Dedifferentiated amniotic fluid mesenchymal stem cell (primary cell): Measurements from ENCODE around the gene MACO1.
"Not testable (repeated sequence)": the region's sequence is repeated elsewhere in the genome, so short reads cannot be mapped to it uniquely, and the experiment has no call there.

ENCODE experiments used
- DNase-seq: peaks from one replicate; pipeline ENCODE4 v3.0.0-alpha.2; 2016; ENCODE audit errors: extremely low spot score

MACO1 gene

DNA sequence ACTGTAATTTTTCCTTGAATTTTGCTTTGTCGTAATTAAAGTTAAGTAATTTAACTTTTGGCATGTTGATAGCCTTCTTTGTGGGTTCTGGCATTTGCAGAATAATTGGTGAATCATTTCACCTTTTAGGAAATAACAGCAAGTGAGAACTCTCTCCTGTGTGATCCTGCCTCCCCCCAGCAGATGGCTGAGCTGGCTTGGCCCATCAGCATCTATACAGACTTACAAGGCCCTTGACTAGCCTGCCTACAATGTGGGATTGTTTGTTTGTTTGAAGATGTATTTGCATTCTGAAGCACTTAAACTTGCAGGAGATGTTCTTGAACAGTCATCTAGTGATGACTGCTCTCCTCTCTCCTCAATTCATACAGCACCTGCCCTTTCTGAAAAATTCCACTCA lies 55.9 kb downstream of the MACO1 start:
- no peak for DNase-seq

DNA sequence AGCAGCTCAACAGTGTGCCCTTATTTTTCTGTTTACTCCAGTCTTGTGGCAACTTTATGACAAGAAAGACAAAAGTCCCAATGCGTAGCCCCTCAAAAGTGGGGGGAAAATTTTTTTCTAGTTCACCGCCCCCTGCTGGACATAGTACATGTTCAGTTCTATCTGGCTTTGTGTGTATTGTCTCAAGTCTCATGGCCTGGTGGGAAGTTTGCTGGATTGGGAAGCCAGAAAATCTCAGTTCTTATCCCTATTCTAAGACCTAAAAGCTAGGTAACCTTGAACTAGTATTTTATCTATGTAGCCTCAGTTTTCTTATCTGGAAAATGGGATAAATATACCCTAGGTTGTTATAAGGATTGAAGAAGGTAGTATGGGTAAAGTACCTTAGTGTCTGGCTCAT lies 56.9 kb downstream of the MACO1 start:
- DNase-seq, result no peak

DNA sequence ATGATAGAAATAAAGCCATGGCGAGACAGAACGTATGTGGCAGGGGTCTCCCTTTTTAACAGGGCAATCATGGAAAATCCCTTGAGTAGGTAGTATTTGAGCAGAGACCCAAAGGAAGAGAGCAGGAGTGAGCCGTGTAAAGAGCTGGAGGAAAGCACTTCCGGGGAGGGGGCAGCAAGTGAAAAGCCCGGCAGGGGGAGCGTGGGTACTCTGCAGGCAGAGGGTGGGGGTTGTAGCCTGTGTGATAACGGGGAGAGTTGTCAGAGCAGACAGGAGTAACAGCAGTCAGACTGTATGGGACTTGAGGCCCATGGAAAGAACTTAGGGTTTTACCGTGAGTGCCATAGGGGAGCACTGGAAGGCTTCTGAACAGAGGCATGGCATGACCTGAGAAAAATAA lies 61.6 kb downstream of the MACO1 start:
- DNase-seq, result no peak

DNA sequence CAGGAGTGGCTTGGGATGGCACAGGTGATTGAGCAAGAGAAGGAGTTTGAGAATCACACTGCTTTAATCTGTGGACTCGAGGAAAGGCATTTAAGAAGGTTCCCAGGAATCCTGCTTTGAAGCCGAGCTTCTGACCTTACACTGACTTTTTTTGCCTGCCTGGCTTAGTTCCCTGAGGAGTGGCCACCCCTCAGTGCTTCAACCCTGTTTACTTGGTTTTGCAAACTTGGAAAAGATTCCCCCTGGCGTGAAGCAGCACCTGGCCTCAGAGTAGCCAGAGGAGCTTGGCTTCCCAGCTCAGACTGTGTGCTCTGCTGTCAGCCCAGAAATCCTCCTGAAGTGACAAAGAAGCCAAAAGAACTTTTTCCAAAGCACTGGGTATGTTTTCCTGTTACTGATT lies 64.3 kb downstream of the MACO1 start:
- no peak for DNase-seq

DNA sequence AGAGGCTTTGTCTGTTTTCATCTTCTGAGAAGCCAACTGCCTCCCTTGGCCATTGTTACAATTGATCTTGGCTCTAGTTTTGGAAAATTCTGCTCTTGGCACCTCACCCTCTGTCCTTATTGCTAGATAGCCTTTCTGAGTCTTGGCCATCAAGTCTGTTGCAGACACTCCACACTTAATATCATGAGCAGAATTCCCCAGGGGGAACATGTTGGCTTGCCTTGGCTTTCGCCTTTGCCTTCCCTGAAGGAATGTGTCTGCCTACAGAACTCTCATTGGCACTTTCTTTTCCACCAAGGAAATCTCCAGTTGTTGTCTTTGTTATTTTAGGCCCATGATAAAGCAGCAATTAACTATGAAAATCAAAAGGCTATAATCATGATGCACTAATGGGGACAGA lies 70.0 kb downstream of the MACO1 start:
- DNase-seq, result no peak

DNA sequence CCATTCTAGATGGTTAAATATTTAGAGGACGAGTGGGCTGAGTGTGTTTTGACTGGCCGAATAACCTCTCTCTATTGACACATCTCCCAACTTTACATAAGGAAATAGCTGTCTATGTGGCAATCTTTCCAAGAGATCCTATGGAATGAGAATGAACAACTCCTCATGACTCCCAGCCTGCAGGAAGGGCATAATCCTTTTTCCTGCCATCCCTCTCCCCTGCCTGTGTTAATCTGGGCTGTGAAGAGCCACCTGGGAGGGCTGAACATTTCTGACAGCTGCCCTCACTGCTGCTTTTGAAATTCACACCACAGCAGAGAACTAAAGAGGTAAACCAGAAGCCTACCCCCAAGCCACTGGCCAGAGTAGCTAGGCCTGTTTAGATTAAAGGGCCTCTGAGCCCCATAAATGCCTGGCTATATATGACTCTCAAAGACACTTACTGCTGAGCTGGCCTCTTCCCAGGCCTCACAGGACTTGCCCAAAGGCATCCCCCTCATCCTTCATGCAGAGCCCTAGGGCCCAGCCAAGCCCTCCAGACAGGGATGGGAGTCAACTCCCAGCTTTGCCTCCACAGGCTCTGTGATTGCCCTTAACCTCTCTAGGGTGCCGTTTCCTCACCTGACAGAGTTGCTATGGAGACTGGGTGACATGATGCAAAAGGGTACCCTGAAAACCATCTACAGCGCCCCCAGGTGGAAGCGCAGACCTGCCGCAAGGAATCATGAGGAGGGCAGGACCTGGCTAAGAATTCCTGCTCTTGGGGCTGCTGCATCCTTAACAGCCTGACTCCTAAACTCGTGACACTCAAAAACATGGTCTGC lies 70.8 kb downstream of the MACO1 start:
- no peak for DNase-seq

DNA sequence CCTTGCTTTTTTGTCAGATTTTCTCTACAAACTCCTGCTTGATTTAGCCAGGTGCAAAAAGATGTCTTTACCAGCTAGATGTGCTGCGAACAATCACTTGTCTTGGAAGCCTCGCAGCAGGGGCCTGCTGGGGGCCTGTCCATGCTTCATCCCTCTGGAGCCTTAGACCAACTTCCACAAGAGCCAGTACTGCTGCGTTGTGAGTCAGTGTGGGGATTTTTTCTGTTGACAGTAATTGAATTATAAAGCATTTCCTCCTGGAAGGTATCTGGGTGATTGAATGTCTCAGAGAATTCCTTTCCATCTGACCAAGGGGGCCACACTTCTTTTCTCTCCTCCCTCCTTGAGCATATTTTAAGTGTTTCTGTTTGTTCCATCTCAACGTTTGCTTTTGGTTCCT lies 72.3 kb downstream of the MACO1 start:
- DNase-seq, result no peak

DNA sequence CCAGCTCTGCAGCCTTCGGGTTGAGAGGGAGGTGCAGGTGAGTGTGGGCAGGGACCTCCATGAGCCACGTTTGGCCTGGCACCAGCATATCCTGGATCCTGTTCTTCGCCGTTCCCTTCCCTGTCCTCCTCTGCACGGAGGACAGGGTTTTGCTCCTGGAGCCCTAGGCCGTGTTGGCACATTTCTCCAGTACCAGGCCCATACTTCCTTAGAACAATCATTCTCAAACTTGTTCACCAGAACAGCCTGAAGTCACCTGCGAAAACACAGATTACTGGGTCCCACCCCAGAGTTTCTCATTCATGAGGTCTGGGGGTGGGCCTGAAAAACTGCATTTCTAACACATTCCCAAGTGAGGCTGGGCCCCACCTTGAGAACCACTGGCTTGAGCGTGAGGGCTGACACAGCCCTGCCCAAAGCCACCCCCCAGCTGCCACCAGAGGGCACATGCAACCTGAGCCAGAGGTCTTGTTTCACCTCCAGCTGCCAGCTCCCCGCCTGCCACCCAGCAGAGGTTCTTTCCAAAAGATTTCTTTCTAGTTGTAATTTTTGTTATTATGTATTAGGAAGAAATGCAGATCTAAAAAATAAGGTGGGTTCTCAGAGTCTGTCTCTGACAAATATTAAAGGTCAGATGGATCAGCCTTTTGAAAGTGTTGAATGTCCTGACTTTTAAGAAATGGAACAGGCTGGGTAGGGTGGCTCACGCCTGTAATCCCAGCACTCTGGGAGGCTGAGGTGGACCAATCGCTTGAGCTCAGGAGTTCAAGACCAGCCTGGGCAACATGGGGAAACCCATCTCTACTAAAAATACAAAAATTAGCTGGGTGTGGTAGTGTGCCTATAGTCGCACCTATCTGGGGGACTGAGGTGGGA lies 73.1 kb downstream of the MACO1 start:
- DNase-seq, result no peak

DNA sequence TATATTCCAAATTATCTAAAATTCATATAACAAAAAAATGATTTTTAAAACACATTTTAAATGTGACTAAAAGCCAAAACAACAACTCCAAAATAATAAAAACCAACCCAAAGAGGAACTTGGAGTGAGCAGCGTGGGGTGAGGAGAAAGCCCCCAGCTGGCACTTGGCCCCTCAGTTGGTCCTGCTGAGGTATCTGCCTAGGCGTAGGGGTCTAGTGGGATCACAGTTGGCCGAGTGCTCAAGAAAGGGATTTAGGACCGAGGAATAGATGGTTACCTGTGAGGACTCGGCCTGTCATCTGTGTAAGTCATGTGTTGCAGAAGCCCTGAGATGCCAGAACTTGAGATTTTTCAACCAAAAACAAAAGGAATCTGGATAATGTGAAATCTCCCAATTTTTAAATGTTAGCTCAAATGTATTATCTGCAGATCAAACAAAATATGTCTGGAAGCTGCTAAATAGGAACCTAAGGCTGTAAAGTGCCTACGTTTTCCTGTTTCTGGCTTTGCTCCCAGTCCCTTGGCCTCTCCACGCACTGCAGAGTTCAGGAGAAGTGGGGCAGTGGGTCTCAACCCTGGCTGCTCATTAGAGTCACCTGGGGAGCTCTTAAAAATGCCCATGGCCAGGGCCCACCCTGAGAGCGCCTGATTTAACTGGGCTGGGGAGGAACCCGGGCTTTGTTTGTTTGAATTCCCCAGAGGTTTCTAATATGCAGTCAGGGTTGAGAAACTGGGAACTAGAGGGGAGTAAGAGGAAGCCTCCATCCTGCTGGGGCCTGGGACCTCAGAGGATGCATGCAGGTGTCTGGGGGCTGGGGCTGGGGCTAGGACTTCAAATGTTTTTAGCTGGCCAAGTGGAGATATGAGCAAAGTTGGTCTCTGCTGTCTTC lies 74.3 kb downstream of the MACO1 start:
- no peak for DNase-seq

DNA sequence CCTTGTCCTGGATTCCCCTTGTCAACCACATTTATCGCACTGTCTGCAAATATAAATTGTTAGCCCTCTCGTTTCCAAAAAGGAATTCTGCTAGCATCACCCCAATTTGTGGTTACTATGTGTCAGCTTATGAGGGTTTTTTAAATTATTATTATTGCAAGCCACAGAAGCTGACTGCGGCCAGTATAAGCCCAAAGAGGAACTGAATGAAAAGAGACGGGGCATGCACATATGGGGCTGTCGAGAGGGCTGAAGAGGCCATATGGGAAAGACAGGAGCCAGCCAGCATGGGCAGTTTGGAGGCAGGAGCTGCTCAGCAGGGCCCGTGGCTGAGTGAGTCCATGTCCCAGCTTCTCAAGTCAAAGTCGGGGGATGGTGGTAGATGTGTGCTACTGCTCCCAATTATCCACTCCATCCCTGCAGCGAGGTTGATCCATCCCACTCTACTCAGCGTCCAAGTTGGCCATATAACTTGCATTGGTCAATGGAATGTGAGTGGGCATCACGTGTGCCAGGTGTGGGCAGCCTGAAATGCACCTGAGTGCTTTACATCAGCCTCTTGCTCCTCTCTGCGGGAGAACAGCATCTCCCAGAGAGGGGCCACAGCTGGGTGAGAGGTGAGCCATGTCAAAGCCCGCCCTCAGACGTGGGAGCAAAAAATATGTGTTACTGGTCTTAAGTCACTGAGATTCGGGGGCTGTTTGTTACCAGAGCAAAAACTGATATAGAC lies 75.1 kb downstream of the MACO1 start:
- DNase-seq, result no peak

DNA sequence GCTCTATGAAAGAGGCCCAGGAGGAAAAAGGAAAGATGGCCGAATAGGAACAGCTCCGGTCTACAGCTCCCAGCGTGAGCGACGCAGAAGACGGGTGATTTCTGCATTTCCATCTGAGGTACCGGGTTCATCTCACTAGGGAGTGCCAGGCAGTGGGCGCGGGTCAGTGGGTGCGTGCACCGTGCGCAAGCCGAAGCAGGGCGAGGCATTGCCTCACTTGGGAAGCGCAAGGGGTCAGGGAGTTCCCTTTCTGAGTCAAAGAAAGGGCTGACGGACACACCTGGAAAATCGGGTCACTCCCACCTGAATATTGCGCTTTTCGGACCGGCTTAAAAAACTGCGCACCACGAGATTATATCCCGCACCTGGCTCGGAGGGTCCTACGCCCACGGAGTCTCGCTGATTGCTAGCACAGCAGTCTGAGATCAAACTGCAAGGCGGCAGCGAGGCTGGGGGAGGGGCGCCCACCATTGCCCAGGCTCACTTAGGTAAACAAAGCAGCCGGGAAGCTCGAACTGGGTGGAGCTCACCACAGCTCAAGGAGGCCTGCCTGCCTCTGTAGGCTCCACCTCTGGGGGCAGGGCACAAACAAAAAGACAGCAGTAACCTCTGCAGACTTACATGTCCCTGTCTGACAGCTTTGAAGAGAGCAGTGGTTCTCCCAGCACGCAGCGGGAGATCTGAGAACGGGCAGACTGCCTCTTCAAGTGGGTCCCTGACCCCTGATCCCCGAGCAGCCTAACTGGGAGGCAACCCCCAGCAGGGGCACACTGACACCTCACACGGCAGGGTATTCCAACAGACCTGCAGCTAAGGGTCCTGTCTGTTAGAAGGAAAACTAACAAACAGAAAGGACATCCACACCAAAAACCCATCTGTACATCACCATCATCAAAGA lies 76.1 kb downstream of the MACO1 start:
- not testable (repeated sequence) for DNase-seq

DNA sequence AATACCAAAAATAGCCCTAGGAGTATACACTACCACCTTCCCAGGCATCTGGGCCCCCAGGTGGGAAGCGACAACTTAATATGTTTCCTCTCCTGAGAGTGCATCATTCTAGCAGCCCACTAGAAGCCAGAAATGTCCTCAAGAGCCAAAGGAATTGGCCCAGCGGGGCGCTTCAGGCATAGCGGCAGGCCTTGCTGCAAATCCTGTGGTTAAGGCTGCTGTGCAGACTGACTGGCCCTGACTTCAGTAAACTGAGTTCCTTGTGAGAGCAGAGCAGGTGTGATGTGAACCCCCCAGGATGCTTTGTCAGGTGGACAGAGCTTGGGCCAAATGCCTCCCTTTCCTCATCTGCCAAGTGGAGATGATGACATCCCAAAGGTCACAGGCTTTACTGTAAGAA lies 83.0 kb downstream of the MACO1 start:
- DNase-seq, result no peak

DNA sequence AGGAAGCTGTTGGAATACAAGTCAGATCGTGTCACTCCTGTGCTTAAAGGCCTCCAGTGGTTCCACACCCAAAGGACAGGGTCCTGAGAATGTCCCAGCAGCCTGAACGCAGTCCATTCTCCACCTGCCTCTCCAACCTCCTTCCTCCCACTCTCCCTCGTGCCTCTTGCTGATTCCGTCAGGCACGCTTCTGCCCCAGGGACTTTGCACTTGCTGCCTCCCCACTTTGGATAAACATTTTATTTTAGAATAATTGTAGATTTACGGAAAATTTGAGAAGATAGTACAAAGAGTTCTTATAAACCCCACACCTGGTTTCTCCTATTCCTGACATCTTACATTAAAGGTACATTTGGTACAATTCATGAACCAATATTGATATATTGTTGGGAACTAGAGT lies 84.3 kb downstream of the MACO1 start:
- no peak for DNase-seq

DNA sequence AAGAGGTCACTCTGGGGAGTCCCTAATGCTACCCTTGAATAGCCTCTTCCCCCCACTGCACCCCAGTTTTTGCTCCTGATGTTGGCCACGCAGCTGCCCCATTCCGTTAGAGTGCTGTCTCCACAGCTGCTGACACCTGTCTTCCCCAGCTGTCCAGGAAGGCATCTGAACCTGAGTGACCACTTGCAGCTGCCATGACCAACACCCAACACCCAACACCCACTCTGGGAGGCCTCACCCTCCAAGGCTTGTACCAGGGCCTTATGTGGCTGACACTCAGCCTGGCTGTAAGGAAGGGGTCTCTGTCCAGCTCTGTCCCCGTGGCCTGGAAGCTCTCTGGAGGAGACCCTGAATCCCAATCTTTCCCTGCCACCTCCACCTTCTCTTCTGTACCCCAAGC lies 86.0 kb downstream of the MACO1 start:
- no peak for DNase-seq

DNA sequence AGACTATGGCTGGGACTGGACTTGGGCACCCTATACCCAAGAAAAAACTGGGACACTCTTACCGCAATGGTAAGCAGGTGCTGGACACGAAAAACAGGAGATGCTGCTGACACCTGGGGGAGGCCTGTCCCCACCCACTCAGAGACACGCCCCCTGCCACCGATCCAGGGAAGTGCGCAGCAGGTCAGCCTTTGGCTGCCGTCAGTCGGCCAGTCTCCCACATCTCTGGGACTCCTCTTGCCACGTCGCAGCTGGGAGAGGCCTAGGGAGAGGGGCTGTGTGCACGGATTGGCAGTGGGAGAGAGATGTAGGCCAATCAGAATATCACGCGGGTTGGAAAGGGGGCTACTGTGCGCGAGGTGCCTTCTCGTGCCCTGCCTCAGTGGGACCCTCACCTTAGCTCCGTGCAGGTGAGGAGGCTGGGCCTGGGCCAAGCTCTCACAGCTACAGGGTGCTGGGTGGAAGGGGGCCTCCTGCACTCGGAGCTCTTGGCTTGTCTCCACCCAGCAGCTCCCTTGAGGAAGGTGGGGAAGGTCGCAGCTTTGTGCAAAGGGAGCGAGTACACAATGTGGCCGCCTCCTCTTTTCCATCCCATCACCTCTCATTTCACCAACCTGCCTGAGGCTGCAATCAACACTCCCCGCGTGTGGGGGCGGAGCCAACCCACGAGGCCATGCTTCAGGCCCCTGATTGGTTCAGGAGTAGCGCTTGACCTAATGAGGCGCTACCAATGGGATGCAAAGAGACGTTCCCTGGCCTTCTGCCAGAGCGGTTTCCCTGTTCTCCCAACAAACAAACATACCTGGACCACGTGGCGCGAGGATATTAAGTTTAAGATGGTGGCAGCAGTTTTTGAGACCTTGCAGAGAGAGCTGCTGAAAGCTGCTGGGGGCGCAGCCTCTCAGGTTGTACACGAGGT lies 87.0 kb downstream of the MACO1 start:
- no peak for DNase-seq

DNA sequence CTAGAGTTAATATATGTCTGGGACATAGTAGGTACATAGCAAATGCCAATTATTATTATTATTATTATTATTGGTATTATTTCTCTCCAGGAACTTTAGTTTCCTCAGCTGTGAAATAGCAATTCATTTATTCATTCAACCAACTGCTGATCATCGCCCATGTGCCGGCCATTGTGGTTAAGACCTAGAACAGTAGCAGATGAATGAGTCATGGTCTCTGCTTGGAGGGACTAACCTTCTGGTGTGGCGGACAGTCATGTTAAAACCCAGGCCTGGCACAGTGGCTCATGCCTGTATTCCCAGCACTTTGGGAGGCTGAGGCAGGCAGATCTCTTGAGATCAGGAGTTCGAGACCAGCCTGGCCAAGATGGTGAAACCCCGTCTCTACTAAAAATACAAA lies 88.9 kb downstream of the MACO1 start:
- no peak for DNase-seq

DNA sequence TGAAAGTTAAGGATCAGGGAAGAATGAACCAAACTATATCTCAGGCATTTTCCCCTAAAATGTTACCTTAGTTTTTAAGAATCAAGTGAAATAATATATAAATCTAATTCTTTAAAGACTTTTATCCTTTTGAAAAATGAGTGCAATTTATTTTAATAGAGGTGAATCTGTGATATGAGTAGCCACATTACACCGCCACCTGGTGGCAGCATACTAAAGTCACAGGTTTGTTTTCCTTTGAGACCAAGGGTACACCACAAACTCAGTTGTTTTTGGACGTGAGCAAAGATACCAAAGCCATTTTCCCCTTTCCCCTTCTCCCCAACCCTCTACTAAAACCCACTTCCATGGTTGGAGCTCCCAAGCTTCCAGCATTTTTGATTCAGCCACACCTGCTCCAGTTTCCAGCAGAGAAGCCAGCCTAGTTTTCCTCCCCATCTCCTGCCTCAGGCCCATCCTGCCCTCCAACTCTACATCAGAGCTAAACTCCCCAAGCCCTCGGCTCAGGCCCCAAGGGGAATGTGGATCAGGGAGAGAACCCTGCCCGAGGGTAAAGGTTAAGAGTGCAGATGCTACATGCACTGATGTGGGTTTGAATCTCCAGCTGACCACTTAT lies 89.9 kb downstream of the MACO1 start:
- peak; percentile 66 for DNase-seq

DNA sequence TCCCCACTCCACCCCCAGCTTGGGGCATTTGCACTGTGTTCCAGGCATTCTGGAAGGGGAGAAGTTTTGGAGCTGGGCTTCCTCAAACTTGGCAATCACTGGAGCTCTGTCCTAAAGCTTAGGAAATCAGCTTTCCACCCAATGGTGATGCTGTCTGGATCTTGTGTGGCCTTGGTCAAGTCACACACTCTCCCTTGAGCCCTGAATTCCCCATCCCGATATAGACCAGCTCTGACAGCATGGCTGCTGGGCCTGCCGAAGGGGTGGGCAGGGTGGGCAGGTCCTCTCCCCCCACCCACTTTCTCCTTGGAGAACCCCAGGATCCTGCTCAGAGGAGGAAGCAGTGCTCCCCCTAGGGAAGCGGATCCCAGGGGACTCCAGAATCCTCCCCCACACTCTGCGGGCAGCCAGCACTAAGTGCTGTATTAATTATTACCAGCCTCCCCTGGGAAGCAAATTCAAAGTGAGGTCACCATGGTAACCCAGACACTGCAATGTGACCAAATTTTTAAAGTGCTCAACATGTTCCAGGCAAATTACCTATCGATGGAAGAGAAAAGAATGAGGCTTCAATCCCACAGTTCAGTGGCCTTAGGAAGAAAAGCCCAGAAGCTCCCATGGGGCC lies 91.4 kb downstream of the MACO1 start:
- no peak for DNase-seq
